WI38 (cell line): ENCODE results near the gene ZDHHC8.

Experiments used
- H3K4me3 ChIP-seq: 2 replicates; pipeline ENCODE4 v1.5.1; 2011; ENCODE audit warnings: low read depth, mild to moderate bottlenecking, control low read depth, low read length
- TF ChIP-seq, protein P1 (sequence below): IDR thresholded peaks from 2 replicates; pipeline ENCODE4 v1.5.1; 2012; ENCODE audit warnings: low read depth, mild to moderate bottlenecking, control low read depth, low read length

Gene ZDHHC8

DNA sequence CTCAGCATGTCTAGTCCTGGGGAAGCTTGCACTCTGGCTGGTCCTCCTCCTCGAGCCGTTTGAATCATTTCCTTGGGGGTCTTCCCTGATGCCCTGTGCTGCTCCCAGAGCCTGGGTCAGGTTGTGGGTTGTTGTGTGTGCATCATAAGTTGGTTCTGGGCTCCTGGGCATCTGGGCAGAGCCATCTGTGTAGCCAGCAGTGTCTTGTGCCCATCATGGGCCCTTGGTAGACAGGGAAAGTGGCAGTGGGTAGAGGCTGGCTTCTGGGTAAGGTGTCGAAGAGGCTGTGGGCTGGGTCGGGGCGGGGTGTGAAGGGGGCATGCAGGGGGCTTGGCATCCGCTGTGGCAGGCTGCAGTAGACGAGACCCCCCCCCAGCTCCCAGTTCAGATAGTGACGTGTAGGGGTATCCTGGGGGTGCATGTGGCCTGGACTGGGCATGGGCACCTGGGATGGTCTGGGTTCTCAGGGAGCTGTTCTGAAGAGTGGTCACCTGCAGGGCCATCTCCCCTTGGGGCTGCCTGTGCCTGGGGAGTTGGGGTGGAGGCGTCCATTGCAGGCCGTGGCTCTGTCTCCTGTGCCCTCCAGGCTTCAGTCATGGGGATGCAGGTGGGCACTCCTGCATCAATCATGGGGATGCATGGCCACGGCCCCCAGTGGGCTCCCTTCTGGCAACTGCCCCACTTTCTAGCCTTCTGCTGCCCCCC is 7.4 kb upstream of the ZDHHC8 start:
- no peak overlapping the region for H3K4me3 ChIP-seq
- TF ChIP-seq, protein P1, sequence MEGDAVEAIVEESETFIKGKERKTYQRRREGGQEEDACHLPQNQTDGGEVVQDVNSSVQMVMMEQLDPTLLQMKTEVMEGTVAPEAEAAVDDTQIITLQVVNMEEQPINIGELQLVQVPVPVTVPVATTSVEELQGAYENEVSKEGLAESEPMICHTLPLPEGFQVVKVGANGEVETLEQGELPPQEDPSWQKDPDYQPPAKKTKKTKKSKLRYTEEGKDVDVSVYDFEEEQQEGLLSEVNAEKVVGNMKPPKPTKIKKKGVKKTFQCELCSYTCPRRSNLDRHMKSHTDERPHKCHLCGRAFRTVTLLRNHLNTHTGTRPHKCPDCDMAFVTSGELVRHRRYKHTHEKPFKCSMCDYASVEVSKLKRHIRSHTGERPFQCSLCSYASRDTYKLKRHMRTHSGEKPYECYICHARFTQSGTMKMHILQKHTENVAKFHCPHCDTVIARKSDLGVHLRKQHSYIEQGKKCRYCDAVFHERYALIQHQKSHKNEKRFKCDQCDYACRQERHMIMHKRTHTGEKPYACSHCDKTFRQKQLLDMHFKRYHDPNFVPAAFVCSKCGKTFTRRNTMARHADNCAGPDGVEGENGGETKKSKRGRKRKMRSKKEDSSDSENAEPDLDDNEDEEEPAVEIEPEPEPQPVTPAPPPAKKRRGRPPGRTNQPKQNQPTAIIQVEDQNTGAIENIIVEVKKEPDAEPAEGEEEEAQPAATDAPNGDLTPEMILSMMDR = no peak

DNA sequence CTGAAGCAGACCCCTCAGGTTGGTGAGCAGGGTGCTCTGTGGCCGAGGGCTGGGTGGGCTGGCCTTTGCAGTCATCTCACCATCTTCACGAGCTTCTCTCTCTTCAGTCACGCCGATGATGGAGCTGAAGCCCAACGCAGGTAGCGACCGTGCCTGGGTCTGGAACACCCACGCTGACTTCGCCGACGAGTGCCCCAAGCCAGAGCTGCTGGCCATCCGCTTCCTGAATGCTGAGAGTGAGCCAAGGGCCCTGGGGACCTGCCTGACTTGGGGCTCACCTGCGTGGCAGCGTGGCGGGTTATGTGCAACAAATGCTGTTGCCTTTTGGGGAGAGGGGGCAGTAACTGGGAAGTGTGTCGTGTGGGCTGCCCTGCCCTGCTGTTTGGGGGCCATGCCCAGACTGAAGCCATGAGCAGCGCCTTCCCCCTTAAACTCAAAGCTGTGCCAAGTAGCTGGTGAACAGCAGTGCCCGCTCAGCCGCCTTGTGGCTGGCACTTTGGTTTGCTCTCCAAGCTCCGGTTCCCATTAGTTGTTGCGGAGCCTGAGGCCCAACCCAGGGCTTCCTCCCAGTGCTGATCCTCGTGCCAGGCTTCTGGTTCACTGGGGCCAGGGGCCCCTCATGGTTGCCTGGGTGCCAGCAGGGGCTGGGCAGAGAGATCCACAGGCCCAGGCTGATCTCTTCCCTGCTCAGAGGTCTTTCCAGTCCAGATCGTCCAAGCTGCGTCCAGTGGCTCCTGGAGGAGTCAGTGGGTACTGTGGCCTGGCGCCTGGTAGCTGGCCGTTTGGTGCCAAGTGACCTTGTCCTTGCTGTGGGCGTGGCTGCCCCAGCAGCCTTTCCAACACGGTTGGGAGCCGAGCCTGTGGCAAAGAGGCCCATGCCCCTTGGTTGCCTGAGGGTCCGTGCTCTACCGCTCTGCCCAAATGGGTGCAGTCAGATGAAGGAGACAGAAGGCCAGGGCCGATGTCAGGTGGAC is 6.1 kb upstream of the ZDHHC8 start:
- H3K4me3 ChIP-seq = no peak overlapping the region
- TF ChIP-seq, protein P1 = no peak

DNA sequence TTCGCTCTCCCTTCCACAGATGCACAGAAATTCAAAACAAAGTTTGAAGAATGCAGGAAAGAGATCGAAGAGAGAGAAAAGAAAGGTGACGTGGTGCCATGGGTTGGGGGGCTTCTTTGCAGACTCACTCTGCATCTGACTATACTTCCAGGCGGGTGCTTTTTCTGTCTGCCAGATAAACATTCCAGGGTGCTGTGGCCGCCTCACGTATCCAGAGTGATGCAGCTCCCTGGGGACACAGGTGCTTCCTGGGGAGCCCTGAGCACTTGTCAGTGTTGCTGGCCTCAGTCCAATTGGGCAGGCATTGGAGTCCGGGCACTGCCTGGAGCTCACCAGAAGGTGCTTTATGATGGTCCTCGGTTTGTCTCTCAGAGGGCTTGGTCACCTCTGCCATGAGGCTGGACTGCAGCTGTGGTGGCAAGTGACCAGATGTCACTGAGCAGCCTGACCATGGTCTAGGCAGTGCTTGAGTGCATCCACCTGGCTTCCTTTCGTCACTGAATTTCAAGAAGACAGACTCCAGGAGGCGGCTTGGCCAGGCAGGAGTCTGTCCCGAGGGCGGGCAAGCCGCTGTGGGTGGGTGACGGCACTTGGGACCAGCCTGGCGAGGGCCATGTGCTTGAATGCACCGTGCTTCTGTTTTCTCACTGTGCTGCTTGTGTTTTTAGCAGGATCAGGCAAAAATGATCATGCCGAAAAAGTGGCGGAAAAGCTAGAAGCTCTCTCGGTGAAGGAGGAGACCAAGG is 5.1 kb upstream of the ZDHHC8 start:
- no peak overlapping the region for H3K4me3 ChIP-seq
- TF ChIP-seq, protein P1 = no peak

DNA sequence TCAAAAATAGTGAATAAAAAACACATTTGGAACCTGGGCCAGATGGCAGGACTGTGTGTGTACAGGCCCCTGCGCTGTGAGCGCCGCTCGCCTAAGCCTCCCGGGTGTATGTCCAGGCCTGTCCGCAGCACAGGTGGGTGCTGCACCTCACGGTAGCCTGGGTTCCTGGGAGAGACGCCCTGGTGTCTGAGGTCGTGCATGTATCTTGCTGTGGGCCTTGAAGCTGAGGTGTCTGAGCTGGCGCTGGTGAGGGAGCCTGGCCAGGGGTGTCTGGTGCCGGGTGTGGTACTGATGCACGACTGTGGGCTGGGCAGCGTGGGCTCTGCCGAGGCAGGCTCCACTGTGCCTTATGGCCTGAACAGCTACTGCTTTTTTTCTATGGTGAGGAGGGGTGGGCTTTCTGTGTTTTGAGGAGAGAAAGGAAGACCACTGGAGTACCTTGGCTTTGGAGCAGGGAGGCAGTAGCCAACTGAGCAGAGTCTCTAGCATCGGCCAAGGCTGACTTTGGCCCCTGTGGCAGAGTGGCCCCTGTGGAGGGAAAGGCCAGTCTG is 4.2 kb upstream of the ZDHHC8 start:
- TF ChIP-seq, protein P1 = no peak
- H3K4me3 ChIP-seq = no peak overlapping the region

DNA sequence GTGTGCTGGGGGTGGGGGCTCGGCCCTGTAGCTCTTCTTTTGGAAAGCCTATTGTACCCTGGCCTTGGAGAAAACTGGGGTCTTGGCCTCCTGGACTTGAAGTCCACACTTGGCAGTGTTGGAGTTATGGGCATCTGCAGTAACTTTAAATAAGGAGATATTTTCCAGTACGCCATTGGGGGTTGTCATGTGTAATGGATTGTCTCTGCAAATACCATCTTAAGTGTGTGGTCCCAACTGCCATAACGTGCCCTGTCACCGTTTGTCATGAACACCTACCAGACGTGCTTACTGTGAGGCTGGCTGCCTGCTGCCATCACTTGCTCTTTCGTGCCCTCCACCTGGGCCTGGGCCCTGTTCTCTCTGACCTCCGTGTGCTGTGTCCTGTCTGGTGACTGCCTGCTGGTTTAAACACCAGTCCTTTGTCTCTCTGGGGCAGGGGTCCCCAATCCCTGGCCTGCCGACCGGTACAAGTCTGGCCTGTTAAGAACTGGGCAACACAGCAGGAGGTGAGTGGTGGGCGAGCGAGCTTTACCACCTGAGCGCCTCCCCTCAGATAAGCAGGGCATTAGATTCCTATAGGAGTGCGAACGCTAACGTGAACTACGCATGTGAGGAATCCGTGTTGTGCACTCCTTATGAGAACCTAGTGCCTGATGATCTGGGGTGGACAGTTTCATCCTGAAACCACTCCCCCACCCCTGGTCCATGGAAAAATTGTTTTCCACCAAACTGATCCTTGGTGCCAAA is 3.6 kb upstream of the ZDHHC8 start:
- TF ChIP-seq, protein P1 = no peak
- H3K4me3 ChIP-seq = no peak overlapping the region

DNA sequence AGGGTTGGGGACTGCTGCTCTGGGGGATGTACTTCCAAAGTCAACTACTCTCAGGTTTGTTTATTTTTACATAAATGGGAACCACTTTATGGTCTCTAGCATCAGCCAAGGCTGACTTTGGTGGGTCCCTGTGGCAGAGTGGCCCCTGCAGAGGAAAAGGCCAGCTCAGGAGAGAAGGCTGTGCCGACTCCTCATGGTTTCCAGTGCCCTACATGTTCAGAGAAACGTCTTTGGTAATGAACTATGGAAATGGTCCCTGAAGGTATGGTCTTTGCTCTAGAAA is 3.0 kb upstream of the ZDHHC8 start:
- no peak overlapping the region for H3K4me3 ChIP-seq
- TF ChIP-seq, protein P1 = no peak
